SK-N-SH treated with all-trans-retinoic acid at 6 μM for 48 hours (cell line): Measurements from ENCODE around the gene VIP.

ENCODE experiments used
- ATAC-seq: fragments of 200-7000 bp; cut with Tn5 transposase; 3 replicates; pipeline ENCODE4 v1.9.1; 2020; ENCODE audit warnings: mild to moderate bottlenecking, moderate library complexity
- ARNTL ChIP-seq: fragments of 450-650 bp; formaldehyde crosslinking; IDR thresholded peaks from 2 replicates; pipeline ENCODE4 v1.5.0; 2020; ENCODE audit warnings: low read depth, mild to moderate bottlenecking, moderate library complexity, borderline replicate concordance
- BACH2 ChIP-seq: fragments of 250-450 bp; sonication (Bioruptor Pico); IDR thresholded peaks from 2 replicates; pipeline ENCODE4 v1.9.0; 2021; ENCODE audit warnings: mild to moderate bottlenecking, borderline replicate concordance
- CSDC2 ChIP-seq: fragments of 250-450 bp; sonication (Bioruptor Pico); IDR thresholded peaks from 2 replicates; pipeline ENCODE4 v1.5.0; 2020; ENCODE audit warnings: mild to moderate bottlenecking, moderate library complexity
- CSRNP3 ChIP-seq: fragments of 250-450 bp; sonication (Bioruptor Pico); IDR thresholded peaks from 2 replicates; pipeline ENCODE4 v1.5.1; 2021; ENCODE audit warnings: mild to moderate bottlenecking, moderate library complexity
- ESRRG ChIP-seq: fragments of 250-450 bp; sonication (Bioruptor Pico); IDR thresholded peaks from 2 replicates; pipeline ENCODE4 v1.6.1; 2021; ENCODE audit warnings: mild to moderate bottlenecking
- GLIS3 ChIP-seq: fragments of 250-450 bp; sonication (Bioruptor Pico); IDR thresholded peaks from 2 replicates; pipeline ENCODE4 v1.5.0; 2020; ENCODE audit warnings: mild to moderate bottlenecking, moderate library complexity
- ISL1 ChIP-seq: fragments of 250-450 bp; sonication (Bioruptor Pico); IDR thresholded peaks from 2 replicates; pipeline ENCODE4 v2.1.2; 2022; ENCODE audit warnings: mild to moderate bottlenecking, moderate library complexity
- OSR1 ChIP-seq: fragments of 250-450 bp; sonication (Bioruptor Pico); IDR thresholded peaks from 2 replicates; pipeline ENCODE4 v1.8.0; 2022; ENCODE audit warnings: moderate library complexity, mild to moderate bottlenecking, inconsistent platforms
- PATZ1 ChIP-seq: fragments of 250-450 bp; sonication (Bioruptor Pico); IDR thresholded peaks from 2 replicates; pipeline ENCODE4 v1.8.0; 2020; ENCODE audit warnings: mild to moderate bottlenecking, moderate library complexity, borderline replicate concordance
- PPARA ChIP-seq: fragments of 250-450 bp; sonication (Bioruptor Pico); IDR thresholded peaks from 2 replicates; pipeline ENCODE4 v1.5.0; 2020; ENCODE audit warnings: mild to moderate bottlenecking, borderline replicate concordance
- RARB ChIP-seq: fragments of 250-450 bp; sonication (Bioruptor Pico); IDR thresholded peaks from 2 replicates; pipeline ENCODE4 v1.8.0; 2021; ENCODE audit warnings: mild to moderate bottlenecking, moderate library complexity
- SNAI2 ChIP-seq: fragments of 250-450 bp; sonication (Bioruptor Pico); IDR thresholded peaks from 2 replicates; pipeline ENCODE4 v1.5.0; 2020; ENCODE audit warnings: mild to moderate bottlenecking, moderate library complexity
- TCF4 ChIP-seq: fragments of 250-450 bp; sonication (Bioruptor Pico); IDR thresholded peaks from 2 replicates; pipeline ENCODE4 v1.8.0; 2021; ENCODE audit warnings: mild to moderate bottlenecking, moderate library complexity, borderline replicate concordance
- TOX ChIP-seq: fragments of 250-450 bp; sonication (Bioruptor Pico); IDR thresholded peaks from 2 replicates; pipeline ENCODE4 v1.8.0; 2021; ENCODE audit warnings: mild to moderate bottlenecking, moderate library complexity, borderline replicate concordance
- ZC3H10 ChIP-seq: fragments of 250-450 bp; sonication (Bioruptor Pico); IDR thresholded peaks from 2 replicates; pipeline ENCODE4 v1.5.1; 2021; ENCODE audit warnings: mild to moderate bottlenecking, moderate library complexity
- ZFP3 ChIP-seq: fragments of 250-450 bp; sonication (Bioruptor Pico); IDR thresholded peaks from 2 replicates; pipeline ENCODE4 v1.5.0; 2020; ENCODE audit warnings: mild to moderate bottlenecking, moderate library complexity
- ZFP30 ChIP-seq: fragments of 450-650 bp; formaldehyde crosslinking; IDR thresholded peaks from 2 replicates; pipeline ENCODE4 v1.5.0; 2022; ENCODE audit warnings: mild to moderate bottlenecking, moderate library complexity
- ZNF565 ChIP-seq: fragments of 450-650 bp; formaldehyde crosslinking; conservative IDR thresholded peaks from 2 replicates; pipeline ENCODE4 v1.5.0; 2020; ENCODE audit warnings: low read depth, mild to moderate bottlenecking, moderate library complexity
- ZNF70 ChIP-seq: fragments of 450-650 bp; formaldehyde crosslinking; IDR thresholded peaks from 2 replicates; pipeline ENCODE4 v1.5.0; 2020; ENCODE audit warnings: mild to moderate bottlenecking, moderate library complexity
- ZNF8 ChIP-seq: fragments of 450-650 bp; formaldehyde crosslinking; IDR thresholded peaks from 2 replicates; pipeline ENCODE4 v1.5.0; 2020; ENCODE audit warnings: mild to moderate bottlenecking, moderate library complexity

Gene VIP

GRCh38 chr6:152775428-152775827 is 24.8 kb downstream of the VIP start:
- no peak for TF ChIP-seq CSRNP3 (CRISPR knock-in tag)
- TF ChIP-seq CSDC2 (CRISPR knock-in tag), result no peak
- TF ChIP-seq ZFP3 (CRISPR knock-in tag), result no peak
- no peak for TF ChIP-seq BACH2
- no peak for TF ChIP-seq ZNF565
- no peak for TF ChIP-seq TOX (CRISPR knock-in tag)
- TF ChIP-seq RARB, result no peak
- no peak for TF ChIP-seq ARNTL (CRISPR knock-in tag)
- no peak for TF ChIP-seq ZNF70 (CRISPR knock-in tag)
- TF ChIP-seq PATZ1 (CRISPR knock-in tag), result no peak
- no peak for TF ChIP-seq TCF4
- no peak for TF ChIP-seq ESRRG (CRISPR knock-in tag)
- no peak for TF ChIP-seq GLIS3 (CRISPR knock-in tag)
- no peak for TF ChIP-seq ZFP30 (CRISPR knock-in tag)
- no peak for TF ChIP-seq ZC3H10 (CRISPR knock-in tag)
- no peak for TF ChIP-seq ZNF8 (CRISPR knock-in tag)
- no peak for TF ChIP-seq SNAI2 (CRISPR knock-in tag)
- no peak for ATAC-seq

- TF ChIP-seq TCF4 (no peak), ZFP30 (CRISPR knock-in tag) (no peak), BACH2 (no peak), ZFP3 (CRISPR knock-in tag) (no peak), OSR1 (CRISPR knock-in tag) (no peak), TOX (CRISPR knock-in tag) (no peak)
- no peak for ATAC-seq
Observed at GRCh38 chr6:152776833-152777232, 26.2 kb downstream of the VIP start.

- ATAC-seq, result no peak
- TF ChIP-seq TOX (CRISPR knock-in tag) (no peak), OSR1 (CRISPR knock-in tag) (no peak), GLIS3 (CRISPR knock-in tag) (no peak), ZFP3 (CRISPR knock-in tag) (no peak), SNAI2 (CRISPR knock-in tag) (no peak), ISL1 (CRISPR knock-in tag) (no peak), TCF4 (no peak), ZNF70 (CRISPR knock-in tag) (no peak)
- TF ChIP-seq, all 23 proteins: peak for 0
Observed at GRCh38 chr6:152783217-152783878, 32.8 kb downstream of the VIP start.

GRCh38 chr6:152794696-152795095 is 44.1 kb downstream of the VIP start:
- no peak for ATAC-seq
- TF ChIP-seq CSRNP3 (CRISPR knock-in tag) (no peak), PPARA (no peak), PATZ1 (CRISPR knock-in tag) (no peak), SNAI2 (CRISPR knock-in tag) (no peak), CSDC2 (CRISPR knock-in tag) (no peak), ZNF565 (no peak), ARNTL (CRISPR knock-in tag) (no peak), TOX (CRISPR knock-in tag) (no peak)
